ENCODE measurements around the gene FSCN2.

GRCh38 chr17:81566461-81567126, 38.4 kb downstream of the FSCN2 start:
- TF ChIP-seq, protein P1, sequence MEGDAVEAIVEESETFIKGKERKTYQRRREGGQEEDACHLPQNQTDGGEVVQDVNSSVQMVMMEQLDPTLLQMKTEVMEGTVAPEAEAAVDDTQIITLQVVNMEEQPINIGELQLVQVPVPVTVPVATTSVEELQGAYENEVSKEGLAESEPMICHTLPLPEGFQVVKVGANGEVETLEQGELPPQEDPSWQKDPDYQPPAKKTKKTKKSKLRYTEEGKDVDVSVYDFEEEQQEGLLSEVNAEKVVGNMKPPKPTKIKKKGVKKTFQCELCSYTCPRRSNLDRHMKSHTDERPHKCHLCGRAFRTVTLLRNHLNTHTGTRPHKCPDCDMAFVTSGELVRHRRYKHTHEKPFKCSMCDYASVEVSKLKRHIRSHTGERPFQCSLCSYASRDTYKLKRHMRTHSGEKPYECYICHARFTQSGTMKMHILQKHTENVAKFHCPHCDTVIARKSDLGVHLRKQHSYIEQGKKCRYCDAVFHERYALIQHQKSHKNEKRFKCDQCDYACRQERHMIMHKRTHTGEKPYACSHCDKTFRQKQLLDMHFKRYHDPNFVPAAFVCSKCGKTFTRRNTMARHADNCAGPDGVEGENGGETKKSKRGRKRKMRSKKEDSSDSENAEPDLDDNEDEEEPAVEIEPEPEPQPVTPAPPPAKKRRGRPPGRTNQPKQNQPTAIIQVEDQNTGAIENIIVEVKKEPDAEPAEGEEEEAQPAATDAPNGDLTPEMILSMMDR (IDR thresholded peaks at IDR 0.05): no peak
- no peak for TF ChIP-seq POLR2A (IDR thresholded peaks at IDR 0.05)
